SK-N-MC (cell line): ENCODE data around the gene SKIC8.

Source experiments
- DNase-seq: peaks from one replicate; pipeline ENCODE4 v3.0.0-alpha.2; 2011; ENCODE audit warnings: low read depth, low spot score
- H3K27ac ChIP-seq: fragments of 200-600 bp; sonication (generic); 2 replicates; pipeline ENCODE4 v1.5.1; 2016; ENCODE audit warnings: mixed run types
- H3K36me3 ChIP-seq: fragments of 200-600 bp; sonication (generic); 2 replicates; pipeline ENCODE4 v1.6.1; 2017; ENCODE audit warnings: antibody characterized with exemption, low read length, mixed read lengths; ENCODE audit not compliant: insufficient read depth
- H3K4me3 ChIP-seq: fragments of 200-600 bp; sonication (generic); 2 replicates; pipeline ENCODE4 v1.5.1; 2016
- H3K9ac ChIP-seq: fragments of 200-600 bp; sonication (generic); 2 replicates; pipeline ENCODE4 v1.8.0; 2017; ENCODE audit warnings: mixed run types, mixed read lengths; ENCODE audit not compliant: insufficient read length
- H3K9me3 ChIP-seq: fragments of 200-600 bp; sonication (generic); 2 replicates; pipeline ENCODE4 v1.6.1; 2017; ENCODE audit warnings: low read depth, mild to moderate bottlenecking, antibody characterized with exemption, low read length, moderate library complexity, mixed read lengths
- EZH2 ChIP-seq: fragments of 200-600 bp; sonication (generic); IDR thresholded peaks from one replicate; pipeline ENCODE4 v1.6.1; 2017; ENCODE audit warnings: antibody characterized with exemption
- FOXP2 ChIP-seq: optimal IDR thresholded peaks from 2 replicates; pipeline ENCODE3; 2011; ENCODE audit warnings: mild to moderate bottlenecking, moderate library complexity; ENCODE audit not compliant: insufficient read depth; ENCODE audit errors: extremely low read length, control extremely low read depth
- POLR2AphosphoS5 ChIP-seq: IDR thresholded peaks from 2 replicates; pipeline ENCODE4 v1.6.1; 2012; ENCODE audit warnings: mild to moderate bottlenecking, low read depth, low read length, borderline replicate concordance

Gene SKIC8

DNA sequence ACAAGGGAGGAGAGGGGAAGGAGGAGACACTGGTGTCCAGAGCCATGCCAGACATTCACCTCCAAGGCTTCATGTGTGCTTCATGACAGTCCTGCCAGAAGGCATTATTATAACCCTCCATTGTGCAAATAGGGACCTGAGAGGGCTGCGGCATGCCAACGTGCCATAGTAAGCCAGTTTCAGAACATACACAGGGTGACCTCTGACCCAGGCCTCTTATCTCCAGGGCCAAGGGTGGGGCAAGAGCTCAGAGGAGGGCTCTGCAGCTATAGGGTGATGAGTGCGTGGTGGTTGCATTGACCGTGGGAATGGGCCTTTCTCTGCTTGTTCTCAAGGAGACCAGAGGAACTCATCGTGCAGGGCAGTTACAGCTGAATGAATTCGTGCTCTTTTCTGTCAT is 55.3 kb downstream of the SKIC8 start:
- H3K36me3 ChIP-seq = no peaks in the 10 kb centered on the region
- no peak for DNase-seq
- no peak overlapping the region for H3K9ac ChIP-seq
- no peak for TF ChIP-seq EZH2
- no peak for TF ChIP-seq POLR2AphosphoS5
- TF ChIP-seq FOXP2 = no peak
- H3K27ac ChIP-seq = no peak overlapping the region
- no peaks in the 10 kb centered on the region for H3K9me3 ChIP-seq
- H3K4me3 ChIP-seq = no peak overlapping the region

DNA sequence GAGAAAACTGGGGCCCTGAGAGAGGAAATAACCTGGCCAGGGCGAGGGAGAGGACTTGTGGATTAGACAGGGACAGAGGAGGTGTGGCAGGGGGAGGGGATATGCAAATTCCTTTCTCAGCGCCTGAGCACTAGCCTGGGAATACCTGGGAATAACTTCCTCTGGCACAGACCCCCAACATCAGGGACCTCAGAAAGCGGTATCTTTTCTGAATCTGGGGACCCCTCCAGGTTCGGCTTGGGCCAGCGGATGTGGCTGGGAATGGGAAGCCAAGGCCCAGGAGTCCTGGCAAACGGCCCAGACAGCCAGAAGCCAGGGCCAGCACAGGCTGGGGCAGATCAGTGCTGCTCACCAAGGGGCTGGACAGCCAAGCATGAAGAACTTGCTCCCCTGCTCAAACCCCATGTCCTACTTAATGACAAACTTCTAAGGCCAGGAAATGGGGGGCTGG is 55.9 kb downstream of the SKIC8 start:
- H3K4me3 ChIP-seq = no peak overlapping the region
- no peaks in the 10 kb centered on the region for H3K9me3 ChIP-seq
- no peak overlapping the region for H3K27ac ChIP-seq
- TF ChIP-seq POLR2AphosphoS5 (no peak), EZH2 (no peak), FOXP2 (no peak)
- DNase-seq = no peak
- H3K36me3 ChIP-seq = no peaks in the 10 kb centered on the region
- H3K9ac ChIP-seq = no peak overlapping the region

DNA sequence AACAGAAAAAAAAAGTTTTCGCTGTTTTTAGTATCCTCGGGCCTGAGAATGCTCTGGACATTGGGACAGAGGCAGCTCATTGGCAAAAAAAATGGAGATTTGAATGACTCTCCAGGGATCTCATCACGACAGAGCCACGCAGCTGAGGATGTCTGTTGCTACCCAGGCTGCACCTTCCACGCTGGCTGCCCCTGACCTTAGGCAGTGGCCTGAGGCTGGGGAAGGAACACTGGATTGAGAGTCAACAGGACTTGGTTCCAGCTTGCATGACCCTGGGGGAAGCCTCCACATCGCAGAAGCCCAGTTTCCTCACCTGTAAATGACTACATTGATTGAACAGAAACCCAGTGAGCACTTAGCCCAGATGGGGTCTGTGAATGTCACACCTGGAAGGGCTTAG is 56.4 kb downstream of the SKIC8 start:
- TF ChIP-seq POLR2AphosphoS5 = no peak
- TF ChIP-seq FOXP2 = no peak
- TF ChIP-seq EZH2 = no peak
- H3K36me3 ChIP-seq = no peaks in the 10 kb centered on the region
- no peaks in the 10 kb centered on the region for H3K9me3 ChIP-seq
- H3K4me3 ChIP-seq = no peak overlapping the region
- H3K9ac ChIP-seq = no peak overlapping the region
- DNase-seq = no peak
- H3K27ac ChIP-seq = no peak overlapping the region

DNA sequence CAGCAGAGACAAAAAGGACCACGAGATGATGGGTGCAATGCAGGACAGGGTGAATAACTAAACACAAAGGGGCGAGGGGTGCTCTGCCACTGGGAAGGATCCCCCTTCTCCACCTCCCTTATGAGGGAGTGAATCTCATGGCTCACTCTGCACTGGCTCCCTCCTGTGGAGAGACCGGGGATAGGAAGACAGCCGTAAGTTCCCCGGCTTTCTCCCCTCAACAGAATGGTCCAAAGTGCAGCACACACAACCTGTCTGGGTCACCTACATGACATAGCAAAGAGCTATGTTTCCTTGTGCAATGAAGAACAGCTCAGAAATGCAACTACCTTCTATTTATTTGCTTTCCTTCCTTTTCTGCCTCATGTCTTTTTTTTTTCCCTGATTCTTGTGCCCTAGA is 57.3 kb downstream of the SKIC8 start:
- Histone ChIP-seq H3K27ac (no peak overlapping the region), H3K4me3 (no peak overlapping the region), H3K9me3 (no peaks in the 10 kb centered on the region), H3K36me3 (no peaks in the 10 kb centered on the region), H3K9ac (no peak overlapping the region)
- TF ChIP-seq POLR2AphosphoS5 (no peak), EZH2 (no peak), FOXP2 (no peak)
- no peak for DNase-seq

DNA sequence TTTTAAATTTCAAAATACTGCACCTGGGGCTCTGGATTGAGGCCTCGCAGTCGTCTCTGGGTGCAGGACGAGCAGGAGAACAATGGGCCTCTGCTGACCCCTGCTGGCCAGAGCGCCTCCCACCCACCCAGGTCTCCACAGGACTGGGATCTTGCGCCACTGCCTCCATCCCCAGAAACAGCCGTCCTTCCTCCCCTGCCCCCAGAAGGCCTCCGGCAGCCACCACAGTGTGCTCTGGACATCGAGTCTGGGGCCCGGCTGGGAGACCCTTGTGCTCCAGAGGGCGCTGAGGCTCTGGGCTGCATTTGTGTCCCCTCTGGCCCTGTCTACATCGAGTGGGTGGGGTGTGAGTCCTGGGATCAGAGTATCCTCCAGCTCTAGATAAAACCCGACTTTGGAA is 58.4 kb downstream of the SKIC8 start:
- no peaks in the 10 kb centered on the region for H3K36me3 ChIP-seq
- TF ChIP-seq FOXP2 (no peak), EZH2 (no peak), POLR2AphosphoS5 (no peak)
- no peaks in the 10 kb centered on the region for H3K9me3 ChIP-seq
- no peak overlapping the region for H3K9ac ChIP-seq
- H3K27ac ChIP-seq = no peak overlapping the region
- H3K4me3 ChIP-seq = no peak overlapping the region
- no peak for DNase-seq

DNA sequence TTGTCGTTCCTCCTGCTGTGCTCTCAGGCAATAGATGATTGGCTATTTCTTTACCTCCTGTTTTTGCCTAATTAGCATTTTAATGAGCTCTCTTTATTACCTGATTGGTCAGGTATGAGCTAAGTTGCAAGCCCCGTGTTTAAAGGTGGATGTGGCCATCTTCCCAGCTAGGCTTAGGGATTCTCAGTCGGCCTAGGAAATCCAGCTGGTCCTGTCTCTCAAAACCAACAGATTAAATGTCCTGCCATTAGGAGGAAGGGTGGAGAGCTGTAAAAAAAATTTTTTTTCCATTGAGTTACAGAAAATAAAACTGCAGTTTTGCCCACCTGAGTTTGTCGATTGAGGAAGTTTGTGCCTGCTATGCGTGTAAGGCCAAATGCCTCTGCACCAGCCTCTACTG is 59.6 kb downstream of the SKIC8 start:
- H3K4me3 ChIP-seq = no peak overlapping the region
- H3K9me3 ChIP-seq = no peaks in the 10 kb centered on the region
- TF ChIP-seq FOXP2 (no peak), POLR2AphosphoS5 (no peak), EZH2 (no peak)
- no peaks in the 10 kb centered on the region for H3K36me3 ChIP-seq
- H3K9ac ChIP-seq = no peak overlapping the region
- no peak overlapping the region for H3K27ac ChIP-seq
- DNase-seq = no peak

DNA sequence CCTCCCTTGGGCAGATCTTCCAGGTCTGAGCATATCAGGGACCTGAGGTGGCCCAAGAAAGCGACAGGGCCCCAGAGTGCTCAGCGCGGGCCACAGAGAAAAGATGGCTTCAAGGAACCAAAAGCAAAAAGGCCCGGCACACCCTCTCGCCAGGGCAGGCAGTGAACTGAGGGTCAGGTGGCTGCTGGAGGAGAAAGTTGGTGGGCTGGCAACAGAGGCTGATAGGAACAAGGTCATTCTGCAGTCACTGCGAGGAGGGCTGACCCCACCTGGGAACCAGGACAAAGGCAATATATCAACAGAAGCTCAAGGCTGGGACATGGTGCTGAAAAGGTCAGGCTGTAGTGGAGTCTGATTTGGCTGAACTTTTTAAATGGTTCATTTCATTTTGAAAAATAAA is 62.3 kb downstream of the SKIC8 start:
- Histone ChIP-seq H3K36me3 (no peaks in the 10 kb centered on the region), H3K9ac (no peak overlapping the region), H3K9me3 (no peaks in the 10 kb centered on the region), H3K4me3 (no peak overlapping the region), H3K27ac (no peak overlapping the region)
- DNase-seq = no peak
- TF ChIP-seq POLR2AphosphoS5 = no peak
- TF ChIP-seq EZH2 = no peak
- no peak for TF ChIP-seq FOXP2

DNA sequence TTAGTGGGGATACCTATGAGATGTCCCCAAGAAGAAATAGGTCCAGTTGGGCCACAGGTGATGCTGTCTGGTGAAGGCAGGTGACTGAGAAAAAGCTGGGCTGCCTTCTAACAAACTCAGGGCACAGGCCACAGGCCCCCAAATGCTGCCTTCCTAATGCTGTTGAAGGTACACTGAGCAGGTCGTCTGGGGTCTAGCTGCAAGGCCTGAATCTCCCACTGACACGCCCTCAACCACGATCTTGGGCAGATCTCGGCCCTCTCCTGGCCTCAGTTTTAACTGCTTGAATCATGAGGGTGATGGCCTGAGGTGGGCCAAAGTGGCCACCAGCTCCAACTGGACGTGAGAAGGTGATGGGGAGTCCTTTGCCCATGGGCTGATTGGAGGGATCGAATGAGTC is 62.9 kb downstream of the SKIC8 start:
- H3K4me3 ChIP-seq = no peak overlapping the region
- no peaks in the 10 kb centered on the region for H3K36me3 ChIP-seq
- no peaks in the 10 kb centered on the region for H3K9me3 ChIP-seq
- no peak overlapping the region for H3K27ac ChIP-seq
- TF ChIP-seq EZH2 = no peak
- TF ChIP-seq FOXP2 = no peak
- TF ChIP-seq POLR2AphosphoS5 = no peak
- no peak overlapping the region for H3K9ac ChIP-seq
- DNase-seq = no peak

DNA sequence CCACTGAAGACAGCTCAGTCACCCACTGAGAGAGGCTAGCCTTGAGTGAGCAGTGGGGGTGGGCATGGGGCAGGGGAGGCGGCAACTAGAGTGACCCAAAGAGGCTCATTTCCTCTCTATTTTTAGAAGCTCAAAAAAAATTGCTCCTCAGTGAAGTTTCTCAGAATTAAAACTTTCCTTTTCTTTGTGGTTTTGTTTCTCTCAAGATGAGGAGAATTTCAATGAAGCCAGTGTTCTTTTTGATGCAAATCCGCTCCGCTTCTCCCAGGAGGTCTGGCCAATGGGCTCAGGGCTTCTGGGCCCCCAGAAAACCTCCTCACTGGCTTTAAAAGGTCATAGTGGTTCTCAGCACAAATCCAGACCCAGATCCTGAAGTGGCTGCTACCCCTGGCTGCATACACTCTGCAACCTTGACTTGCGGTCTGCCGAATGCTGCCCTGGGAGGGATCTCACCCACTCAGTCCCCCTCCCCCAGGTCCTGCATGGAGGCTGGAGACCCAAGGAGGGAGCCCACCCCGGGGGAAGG is 64.8 kb downstream of the SKIC8 start, which contains the start of gene ACSBG1:
Gene ACSBG1 (minus strand): TSS at position 51 of the 526 bp plus-strand sequence. CDS start 64 bp downstream, outside the sequence.
- no peak for DNase-seq
- Histone ChIP-seq H3K27ac (no peak within 1 kb of the TSS), H3K4me3 (no peak within 1 kb of the TSS), H3K9ac (no peak within 1 kb of the TSS), H3K36me3 (no peaks in the 10 kb centered on the region), H3K9me3 (no peaks in the 10 kb centered on the region)
- no peak for TF ChIP-seq FOXP2
- no peak for TF ChIP-seq POLR2AphosphoS5
- no peak for TF ChIP-seq EZH2
